Vagina (tissue), 2 donors: ENCODE data around the gene NAMPT.

ENCODE experiments used
- CTCF ChIP-seq, 3 experiments: fragments of 450-650 bp in 2 of 3; fragments of 200-600 bp in 1 of 3; sonication (generic) in 1 of 3; IDR thresholded peaks; one replicate each; pipeline ENCODE4 v1.5.1; 2017 to 2019; ENCODE audit warnings: antibody characterized with exemption in 3 of 3, mild to moderate bottlenecking in 2 of 3, moderate library complexity in 2 of 3
- POLR2A ChIP-seq, 2 donors: fragments of 450-650 bp; IDR thresholded peaks; one replicate each; pipeline ENCODE4 v1.6.1; 2017; ENCODE audit warnings: antibody characterized with exemption in 2 of 2, mild to moderate bottlenecking in 2 of 2, moderate library complexity in 2 of 2
- POLR2AphosphoS5 ChIP-seq, 2 donors: sonication (generic); formaldehyde crosslinking; IDR thresholded peaks; one replicate each; pipeline ENCODE4 v1.9.0; 2017; ENCODE audit warnings: antibody characterized with exemption in 2 of 2, mild to moderate bottlenecking in 2 of 2, low read depth in 1 of 2; ENCODE audit not compliant: insufficient read depth in 1 of 2

GRCh38 chr7:106326594-106327537, 42.1 kb upstream of the NAMPT start:
- TF ChIP-seq CTCF (IDR thresholded peaks at IDR 0.05) (no peak), POLR2A (IDR thresholded peaks at IDR 0.05) (no peak), POLR2AphosphoS5 (IDR thresholded peaks at IDR 0.05; ENCODE audit: insufficient read depth in 1 of 2, low read depth in 1 of 2) (no peak)
